ENCODE results near the gene COL8A2. TPM values are rescaled to one million over a fixed set of nuclear protein-coding genes. Genes with fewer than 3 reads are reported as not detected.

The COL8A2 gene
- total and polyA plus RNA-seq, 2 donors (not counting 3 experiments of a cell fraction or from before 2014, with no cell fraction given), result 1.2 to 1.3 TPM

DNA sequence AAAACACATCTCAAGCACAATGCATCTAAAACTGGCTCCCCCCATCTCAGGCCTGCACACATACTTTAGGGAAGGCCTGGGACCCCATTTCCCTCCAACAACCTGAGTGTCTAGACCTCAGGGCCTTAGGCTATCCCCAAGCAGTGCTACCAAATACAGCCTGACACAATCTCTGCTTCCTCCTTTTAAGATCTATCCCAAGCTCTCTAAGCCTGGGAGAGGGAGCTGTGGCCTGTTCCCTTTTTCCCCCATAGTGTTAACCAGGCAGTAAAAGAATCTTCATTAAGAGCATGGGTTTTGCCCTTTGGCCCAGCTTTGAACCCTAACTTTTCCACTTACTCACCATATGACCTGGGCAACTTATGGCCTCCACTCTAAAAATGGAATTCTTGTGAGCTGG is 10.8 kb upstream of the COL8A2 start:
- Histone ChIP-seq H2AFZ (ENCODE audit: low read depth, low read length) (no peak overlapping the region), H3K4me1 (ENCODE audit: control insufficient read depth, extremely low read depth, insufficient read depth, low read length) (peaks cover 46% of the 10 kb centered on the region), H3K9ac (replicated peaks; ENCODE audit: extremely low read depth, insufficient read depth, low read length) (no peak overlapping the region), H4K20me1 (replicated peaks; ENCODE audit: control insufficient read depth, extremely low read depth, insufficient read depth, low read length) (no peaks in the 10 kb centered on the region), H3K4me3 (replicated peaks in 1 of 3; ENCODE audit: insufficient read depth in 1 of 3, low read depth in 1 of 3, low read length in 3 of 3) (no peak overlapping the region), H3K4me2 (ENCODE audit: insufficient read depth, low read length) (no peak overlapping the region), H3K36me3 (ENCODE audit: control insufficient read depth in 2 of 2, extremely low read depth in 1 of 2, insufficient read depth in 2 of 2, low read length in 2 of 2) (peaks cover 4 to 11% of the 10 kb centered on the region in 2 experiments), H3K9me3 (replicated peaks; ENCODE audit: control insufficient read depth, insufficient read depth, low read length) (no peaks in the 10 kb centered on the region), H3K27ac (ENCODE audit: insufficient read depth, low read depth, low read length) (peak overlapping the region; percentile 95), H3K79me2 (ENCODE audit: control insufficient read depth, insufficient read depth, low read length) (peaks cover 7% of the 10 kb centered on the region), H3K27me3 (ENCODE audit: control insufficient read depth in 2 of 2, insufficient read depth in 2 of 2, low read length in 2 of 2) (no peaks in the 10 kb centered on the region), H3K9me1 (replicated peaks; ENCODE audit: control insufficient read depth, extremely low read depth, insufficient read depth, low read length) (no peaks in the 10 kb centered on the region)
- TF ChIP-seq POLR2AphosphoS5 (IDR thresholded peaks at IDR 0.05; ENCODE audit: insufficient read depth, low read depth, low read length), result no peak
- TF ChIP-seq EZH2 (IDR thresholded peaks at IDR 0.05; ENCODE audit: borderline replicate concordance, low read depth, low read length, severe bottlenecking), result no peak
- TF ChIP-seq, protein P1, sequence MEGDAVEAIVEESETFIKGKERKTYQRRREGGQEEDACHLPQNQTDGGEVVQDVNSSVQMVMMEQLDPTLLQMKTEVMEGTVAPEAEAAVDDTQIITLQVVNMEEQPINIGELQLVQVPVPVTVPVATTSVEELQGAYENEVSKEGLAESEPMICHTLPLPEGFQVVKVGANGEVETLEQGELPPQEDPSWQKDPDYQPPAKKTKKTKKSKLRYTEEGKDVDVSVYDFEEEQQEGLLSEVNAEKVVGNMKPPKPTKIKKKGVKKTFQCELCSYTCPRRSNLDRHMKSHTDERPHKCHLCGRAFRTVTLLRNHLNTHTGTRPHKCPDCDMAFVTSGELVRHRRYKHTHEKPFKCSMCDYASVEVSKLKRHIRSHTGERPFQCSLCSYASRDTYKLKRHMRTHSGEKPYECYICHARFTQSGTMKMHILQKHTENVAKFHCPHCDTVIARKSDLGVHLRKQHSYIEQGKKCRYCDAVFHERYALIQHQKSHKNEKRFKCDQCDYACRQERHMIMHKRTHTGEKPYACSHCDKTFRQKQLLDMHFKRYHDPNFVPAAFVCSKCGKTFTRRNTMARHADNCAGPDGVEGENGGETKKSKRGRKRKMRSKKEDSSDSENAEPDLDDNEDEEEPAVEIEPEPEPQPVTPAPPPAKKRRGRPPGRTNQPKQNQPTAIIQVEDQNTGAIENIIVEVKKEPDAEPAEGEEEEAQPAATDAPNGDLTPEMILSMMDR (IDR thresholded peaks at IDR 0.05; ENCODE audit: extremely low read depth in 1 of 2, insufficient read depth in 1 of 2, low read depth in 1 of 2, low read length in 2 of 2), result no peak
- TF ChIP-seq MYC (IDR thresholded peaks at IDR 0.05; ENCODE audit: low read depth, low read length), result no peak
- no peak for TF ChIP-seq FOS (IDR thresholded peaks at IDR 0.05; ENCODE audit: borderline replicate concordance, insufficient read depth, low read length)
- no peak for TF ChIP-seq POLR2A (IDR thresholded peaks at IDR 0.05; ENCODE audit: low read depth, low read length)
- TF ChIP-seq GATA2 (IDR thresholded peaks at IDR 0.05; ENCODE audit: insufficient read depth, insufficient read length, low read depth, low read length), result no peak
- TF ChIP-seq JUN (IDR thresholded peaks at IDR 0.05; ENCODE audit: borderline replicate concordance, insufficient read depth, insufficient read length, low read depth), result no peak
- TF ChIP-seq, protein P2, sequence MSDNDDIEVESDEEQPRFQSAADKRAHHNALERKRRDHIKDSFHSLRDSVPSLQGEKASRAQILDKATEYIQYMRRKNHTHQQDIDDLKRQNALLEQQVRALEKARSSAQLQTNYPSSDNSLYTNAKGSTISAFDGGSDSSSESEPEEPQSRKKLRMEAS (IDR thresholded peaks at IDR 0.05; ENCODE audit: insufficient read depth, insufficient read length), result no peak
- no TSS peak for BruUV-seq (replicated peaks)
- ChIA-PET POLR2A (interaction anchor here (0.9 to 1.4 kb wide), 2 partner anchors 14 kb away, joined by 3 to 5 read pairs; partner anchors contain the start of gene TRAPPC3), CTCF (interaction anchor here (0.9 to 5.7 kb wide), 19 partner anchors 9 to 278 kb away, joined by 3 to 233 read pairs (median 8); partner anchors contain the start of genes SH3D21 and TRAPPC3)
- intact Hi-C loops (cut with micrococcal nuclease) (loop anchor here (1.0 kb wide), 3 partner anchors 14 to 53 kb away; partner anchors contain the start of gene TRAPPC3), dilution Hi-C loops (cut with MboI; ENCODE audit: extremely low pct_ligation_motif_present, low sequenced_read_pairs) (no loop called here)
- DNase-seq (ENCODE audit: low read depth, low spot score) (no peak), FAIRE-seq (peak; percentile 50)

All from endothelial cell of umbilical vein (primary cell).